A673 (cell line): ENCODE results near the gene HIKESHI. TPM values are rescaled to one million over a fixed set of nuclear protein-coding genes. Genes with fewer than 3 reads are reported as not detected.

Experiments used
- BruUV-seq: library from RNA; stranded (reverse); fragments of 400-500 nt; replicated peaks from 2 replicates; lab custom pipeline; 2021; lab: Mats Ljungman, UMichigan
- CTCF ChIA-PET: fragments of 300-600 bp; sonication (Branson Sonifier 250); formaldehyde crosslinking; loops from one replicate; lab custom pipeline; 2022; ENCODE audit warnings: antibody characterized with exemption; lab: Charles Lee
- POLR2A ChIA-PET: fragments of 300-600 bp; sonication (Branson Sonifier 250); formaldehyde crosslinking; loops from one replicate; lab custom pipeline; 2022; ENCODE audit warnings: antibody characterized with exemption; ENCODE audit not compliant: low non-redundant PET; lab: Charles Lee
- DNase-seq: peaks from one replicate; pipeline ENCODE4 v3.0.0-alpha.2; 2015; ENCODE audit warnings: low spot score
- H3K27ac ChIP-seq: fragments of 200-600 bp; sonication (generic); 2 replicates; pipeline ENCODE4 v1.5.1; 2016; ENCODE audit warnings: mixed run types, low read depth, mild to moderate bottlenecking, mixed read lengths, antibody characterized with exemption, low read length; ENCODE audit not compliant: poor library complexity, severe bottlenecking
- H3K27me3 ChIP-seq: fragments of 200-600 bp; sonication (generic); replicated peaks from 2 replicates; pipeline ENCODE4 v1.6.1; 2017; ENCODE audit warnings: mixed run types, low read depth, mild to moderate bottlenecking, mixed read lengths, antibody characterized with exemption, low read length; ENCODE audit not compliant: insufficient read depth, poor library complexity
- H3K36me3 ChIP-seq: fragments of 200-600 bp; sonication (generic); 2 replicates; pipeline ENCODE4 v1.6.1; 2016; ENCODE audit warnings: mixed run types, mild to moderate bottlenecking, mixed read lengths, antibody characterized with exemption, low read length; ENCODE audit not compliant: insufficient read depth, poor library complexity, severe bottlenecking
- H3K4me1 ChIP-seq: fragments of 200-600 bp; sonication (generic); 2 replicates; pipeline ENCODE4 v1.6.1; 2017; ENCODE audit warnings: mixed run types, mild to moderate bottlenecking, mixed read lengths, antibody characterized with exemption, low read length; ENCODE audit not compliant: insufficient read depth, poor library complexity, severe bottlenecking
- H3K4me3 ChIP-seq: fragments of 200-600 bp; sonication (generic); 2 replicates; pipeline ENCODE4 v1.5.1; 2016; ENCODE audit warnings: low read depth, mixed run types, mild to moderate bottlenecking, mixed read lengths, low read length; ENCODE audit not compliant: poor library complexity, severe bottlenecking
- H3K9me3 ChIP-seq: fragments of 200-600 bp; sonication (generic); 2 replicates; pipeline ENCODE4 v1.6.1; 2016; ENCODE audit warnings: mixed run types, low read depth, mild to moderate bottlenecking, mixed read lengths, antibody characterized with exemption, low read length; ENCODE audit not compliant: poor library complexity, severe bottlenecking
- EZH2 ChIP-seq: fragments of 200-600 bp; sonication (generic); IDR thresholded peaks from 2 replicates; pipeline ENCODE4 v1.6.1; 2017; ENCODE audit warnings: borderline replicate concordance, low read depth, mild to moderate bottlenecking, mixed read lengths, antibody characterized with exemption, low read length; ENCODE audit not compliant: poor library complexity, severe bottlenecking
- intact Hi-C: fragments of 100-400 bp; cut with micrococcal nuclease; formaldehyde crosslinking; loops from one replicate; pipeline ENCODE4 v1.10.0; 2022; ENCODE audit not compliant: unreplicated experiment
- total RNA-seq: library from RNA; stranded (reverse); gene quantifications from 2 replicates; pipeline ENCODE4 v1.2.3, GENCODE V29; 2021
- TF ChIP-seq, protein P1 (sequence below): fragments of 300-800, 200-600 bp; sonication (generic); conservative IDR thresholded peaks from 2 replicates; pipeline ENCODE4 v1.5.1; 2017; ENCODE audit warnings: low read depth, mild to moderate bottlenecking, antibody characterized with exemption, low read length, moderate library complexity, mixed read lengths

The HIKESHI gene
- total RNA-seq, 1 experiment from 2014 or later = 55.1 TPM

DNA sequence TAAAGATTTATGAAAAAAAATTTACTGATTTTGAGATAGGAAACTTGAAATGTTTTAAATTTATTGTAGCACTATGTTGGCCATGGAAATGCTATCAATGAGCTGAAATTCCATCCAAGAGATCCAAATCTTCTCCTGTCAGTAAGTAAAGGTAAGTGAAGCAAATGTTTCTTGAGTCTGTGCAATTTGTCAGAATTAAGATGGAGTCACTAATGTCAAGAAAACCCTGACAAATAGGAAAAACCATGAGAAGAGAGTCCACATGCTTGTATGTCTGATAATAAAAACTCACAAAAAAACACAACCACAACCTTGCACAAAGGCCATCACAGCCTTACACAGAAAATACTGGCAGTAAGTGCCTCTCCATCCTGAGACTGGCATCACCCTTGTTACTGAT is 44.6 kb upstream of the HIKESHI start:
- ChIA-PET POLR2A (no interaction called here), CTCF (no interaction called here)
- peaks cover 28% of the 10 kb centered on the region for H3K36me3 ChIP-seq
- no peak for DNase-seq
- no peaks in the 10 kb centered on the region for H3K27me3 ChIP-seq
- no TSS peak for BruUV-seq
- TF ChIP-seq EZH2 = no peak
- TF ChIP-seq, protein P1, sequence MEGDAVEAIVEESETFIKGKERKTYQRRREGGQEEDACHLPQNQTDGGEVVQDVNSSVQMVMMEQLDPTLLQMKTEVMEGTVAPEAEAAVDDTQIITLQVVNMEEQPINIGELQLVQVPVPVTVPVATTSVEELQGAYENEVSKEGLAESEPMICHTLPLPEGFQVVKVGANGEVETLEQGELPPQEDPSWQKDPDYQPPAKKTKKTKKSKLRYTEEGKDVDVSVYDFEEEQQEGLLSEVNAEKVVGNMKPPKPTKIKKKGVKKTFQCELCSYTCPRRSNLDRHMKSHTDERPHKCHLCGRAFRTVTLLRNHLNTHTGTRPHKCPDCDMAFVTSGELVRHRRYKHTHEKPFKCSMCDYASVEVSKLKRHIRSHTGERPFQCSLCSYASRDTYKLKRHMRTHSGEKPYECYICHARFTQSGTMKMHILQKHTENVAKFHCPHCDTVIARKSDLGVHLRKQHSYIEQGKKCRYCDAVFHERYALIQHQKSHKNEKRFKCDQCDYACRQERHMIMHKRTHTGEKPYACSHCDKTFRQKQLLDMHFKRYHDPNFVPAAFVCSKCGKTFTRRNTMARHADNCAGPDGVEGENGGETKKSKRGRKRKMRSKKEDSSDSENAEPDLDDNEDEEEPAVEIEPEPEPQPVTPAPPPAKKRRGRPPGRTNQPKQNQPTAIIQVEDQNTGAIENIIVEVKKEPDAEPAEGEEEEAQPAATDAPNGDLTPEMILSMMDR = no peak
- intact Hi-C loops = no loop called here
- H3K4me1 ChIP-seq = no peaks in the 10 kb centered on the region
- no peak overlapping the region for H3K27ac ChIP-seq
- H3K4me3 ChIP-seq = no peak overlapping the region
- no peaks in the 10 kb centered on the region for H3K9me3 ChIP-seq

- intact Hi-C loops = no loop called here
- peaks cover 21% of the 10 kb centered on the region for H3K36me3 ChIP-seq
- BruUV-seq = no TSS peak
- no peak for DNase-seq
- CTCF ChIA-PET = no interaction called here
- H3K27me3 ChIP-seq = no peaks in the 10 kb centered on the region
- H3K9me3 ChIP-seq = no peaks in the 10 kb centered on the region
- POLR2A ChIA-PET = no interaction called here
- no peak overlapping the region for H3K27ac ChIP-seq
- TF ChIP-seq EZH2 = no peak
- TF ChIP-seq, protein P1 = no peak
- H3K4me1 ChIP-seq = no peaks in the 10 kb centered on the region
- no peak overlapping the region for H3K4me3 ChIP-seq
These were observed 42.3 kb upstream of the HIKESHI start for GRCh38 chr11:86259730-86260129.

DNA sequence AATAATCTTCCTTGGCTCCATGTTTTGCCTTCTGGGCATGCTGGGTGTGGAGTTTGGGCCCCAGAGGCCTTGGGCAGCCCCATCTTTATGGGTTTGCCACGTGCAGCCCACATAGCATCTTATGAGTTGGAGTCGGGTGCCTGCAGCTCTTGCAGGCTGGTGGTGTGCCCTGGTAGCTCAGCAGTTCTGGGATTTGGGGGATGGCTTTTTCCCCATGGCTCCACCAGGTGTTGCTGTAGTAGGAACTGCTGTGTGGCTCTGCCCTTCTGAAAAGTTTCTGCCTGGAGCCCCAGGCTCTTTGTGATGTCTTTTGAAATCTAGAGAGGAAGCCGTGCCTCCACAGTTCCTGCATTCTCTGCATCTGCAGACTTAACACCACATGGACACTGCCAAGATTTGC is 40.7 kb upstream of the HIKESHI start:
- CTCF ChIA-PET = interaction anchor here (0.7 kb wide), 1 partner anchor 1197 kb away, joined by 3 read pairs; no protein-coding TSS in a partner anchor

More for the DNA sequence above, 40.7 kb upstream of the HIKESHI start:
- intact Hi-C loops = no loop called here
- no TSS peak for BruUV-seq
- Histone ChIP-seq H3K4me1 (no peaks in the 10 kb centered on the region), H3K4me3 (no peak overlapping the region), H3K9me3 (no peaks in the 10 kb centered on the region), H3K36me3 (peaks cover 17% of the 10 kb centered on the region), H3K27me3 (no peaks in the 10 kb centered on the region), H3K27ac (no peak overlapping the region)
- POLR2A ChIA-PET = no interaction called here
- TF ChIP-seq, protein P1 = no peak
- TF ChIP-seq EZH2 = no peak
- no peak for DNase-seq
